Measurements from ENCODE around the gene TMEM63A.
"Not testable (repeated sequence)": the region's sequence is repeated elsewhere in the genome, so short reads cannot be mapped to it uniquely, and the experiment has no call there.

The TMEM63A gene

DNA sequence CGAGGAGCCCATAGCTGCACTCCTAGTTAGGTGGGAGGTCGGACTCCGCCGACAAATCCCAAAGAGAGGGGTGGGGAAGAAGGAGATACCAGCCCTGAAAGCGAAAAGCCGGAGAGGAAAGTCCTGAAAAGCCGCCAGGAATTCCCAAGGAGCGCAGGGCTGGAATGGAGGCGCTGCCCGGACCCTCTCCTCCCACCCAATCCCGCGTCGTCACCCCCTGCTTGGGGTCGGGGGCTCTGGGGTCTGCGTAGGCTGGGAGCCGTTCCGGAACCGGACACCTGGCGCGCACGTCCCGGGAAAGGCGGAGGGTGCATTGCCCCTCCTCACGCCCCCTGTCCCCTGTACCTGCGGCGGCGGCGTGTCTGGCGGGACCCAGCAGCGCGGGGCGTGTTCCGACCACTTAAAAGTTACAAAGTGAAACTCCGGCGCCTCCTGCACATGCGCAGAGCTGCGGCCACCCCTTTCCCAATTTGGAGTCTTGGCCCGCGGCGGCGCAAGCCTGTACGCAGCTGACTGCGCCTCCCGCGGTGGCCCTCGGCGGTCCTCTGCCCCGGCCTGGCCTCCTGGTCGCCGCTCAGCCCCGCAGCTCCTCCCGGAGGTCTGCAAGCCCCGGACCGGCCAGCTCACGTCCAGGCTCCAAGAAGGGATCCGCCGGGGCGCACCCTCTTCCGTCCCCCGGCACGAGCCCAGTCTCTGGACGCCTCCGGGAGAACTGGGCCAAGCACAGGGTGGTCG, at the start of gene TMEM63A:
Gene TMEM63A, minus strand, starts transcription at position 422 of the 735 bp plus-strand sequence. CDS start 4,800 bp downstream, outside the sequence.
- H2AFZ ChIP-seq (ENCODE audit: low read depth, low read length): peak within 1 kb of the TSS; percentile 98
- H3K4me3 ChIP-seq (ENCODE audit: low read depth in 1 of 2, low read length in 2 of 2): peak within 1 kb of the TSS; percentile 61 to 84; a peak in 3 of 4 replicates
- ATAC-seq (ENCODE audit: insufficient read depth, low read depth): peak; percentile 72
- peaks cover 44% of the 10 kb centered on the region for H3K4me1 ChIP-seq (ENCODE audit: insufficient read depth, low read length)
- peak within 1 kb of the TSS; percentile 72 for H3K9ac ChIP-seq (ENCODE audit: low read depth, low read length)
- H3K27me3 ChIP-seq (ENCODE audit: insufficient read depth, low read length, poor library complexity): peaks cover 9% of the 10 kb centered on the region
- H3K36me3 ChIP-seq (ENCODE audit: insufficient read depth, low read length): no peaks in the 10 kb centered on the region; the same call in 1 of the 2 replicates
- H3K9me3 ChIP-seq (ENCODE audit: insufficient read depth, low read length, severe bottlenecking): no peaks in the 10 kb centered on the region
- H3K27ac ChIP-seq (ENCODE audit: low read length): peak within 1 kb of the TSS; percentile 59
- peaks cover 3% of the 10 kb centered on the region; the same call in 1 of the 2 replicates for H4K20me1 ChIP-seq (ENCODE audit: insufficient read depth, low read length)
- H3K79me2 ChIP-seq (ENCODE audit: insufficient read depth, low read length): no peaks in the 10 kb centered on the region
- no peak for TF ChIP-seq EZH2 (IDR thresholded peaks at IDR 0.05; ENCODE audit: borderline replicate concordance, low read depth, low read length, severe bottlenecking)
- TF ChIP-seq, protein P1, sequence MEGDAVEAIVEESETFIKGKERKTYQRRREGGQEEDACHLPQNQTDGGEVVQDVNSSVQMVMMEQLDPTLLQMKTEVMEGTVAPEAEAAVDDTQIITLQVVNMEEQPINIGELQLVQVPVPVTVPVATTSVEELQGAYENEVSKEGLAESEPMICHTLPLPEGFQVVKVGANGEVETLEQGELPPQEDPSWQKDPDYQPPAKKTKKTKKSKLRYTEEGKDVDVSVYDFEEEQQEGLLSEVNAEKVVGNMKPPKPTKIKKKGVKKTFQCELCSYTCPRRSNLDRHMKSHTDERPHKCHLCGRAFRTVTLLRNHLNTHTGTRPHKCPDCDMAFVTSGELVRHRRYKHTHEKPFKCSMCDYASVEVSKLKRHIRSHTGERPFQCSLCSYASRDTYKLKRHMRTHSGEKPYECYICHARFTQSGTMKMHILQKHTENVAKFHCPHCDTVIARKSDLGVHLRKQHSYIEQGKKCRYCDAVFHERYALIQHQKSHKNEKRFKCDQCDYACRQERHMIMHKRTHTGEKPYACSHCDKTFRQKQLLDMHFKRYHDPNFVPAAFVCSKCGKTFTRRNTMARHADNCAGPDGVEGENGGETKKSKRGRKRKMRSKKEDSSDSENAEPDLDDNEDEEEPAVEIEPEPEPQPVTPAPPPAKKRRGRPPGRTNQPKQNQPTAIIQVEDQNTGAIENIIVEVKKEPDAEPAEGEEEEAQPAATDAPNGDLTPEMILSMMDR (IDR thresholded peaks at IDR 0.05; ENCODE audit: borderline replicate concordance, extremely low read depth, low read length, poor library complexity, severe bottlenecking): no peak
- DNase-seq: peak; percentile 87
- H3K4me2 ChIP-seq (ENCODE audit: insufficient read depth, low read length): peak within 1 kb of the TSS; percentile 88

DNA sequence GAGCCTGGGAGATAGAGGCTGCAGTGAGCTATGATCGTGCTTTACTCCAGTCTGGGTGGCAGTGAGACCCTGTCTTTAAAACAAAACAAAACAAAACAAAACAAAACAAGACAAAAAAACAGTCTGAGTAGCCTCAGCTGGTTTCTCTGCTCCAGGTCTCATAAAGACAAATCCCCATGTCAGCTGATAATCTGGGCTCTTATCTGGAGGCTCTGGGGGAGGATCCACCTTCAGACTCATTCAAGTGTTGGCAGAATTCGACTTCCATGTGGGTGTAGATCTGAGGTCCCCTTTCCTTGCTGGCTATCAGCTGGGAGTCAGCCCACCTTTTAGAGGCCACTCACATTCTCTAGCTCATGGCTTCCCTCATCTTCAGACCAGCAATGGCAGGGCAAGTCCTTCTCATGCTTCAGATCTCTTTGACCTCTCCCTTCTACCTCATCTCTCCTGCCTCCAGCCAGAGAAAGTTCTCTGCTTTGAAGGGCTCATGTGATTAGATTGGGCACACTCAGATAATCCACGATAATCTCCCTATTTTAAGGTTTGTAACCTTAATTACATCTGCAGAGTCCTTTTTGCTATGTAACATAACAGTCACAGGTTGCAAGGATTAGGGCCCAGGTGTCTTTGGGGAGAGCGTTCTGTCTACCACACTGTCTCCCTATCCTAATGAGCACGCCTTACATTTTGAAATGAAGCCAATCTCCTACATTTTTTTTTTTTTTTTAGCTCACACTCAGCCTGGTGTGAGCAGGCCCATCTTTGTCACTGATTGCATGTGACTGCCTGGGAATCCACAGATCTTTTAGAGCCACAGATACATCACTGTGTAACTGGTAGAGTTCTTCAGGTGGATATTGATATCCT, 49.3 kb upstream of the TMEM63A start:
- H2AFZ ChIP-seq (ENCODE audit: low read depth, low read length): peak overlapping the region; percentile 23; the same call in 1 of the 2 replicates
- H3K27ac ChIP-seq (ENCODE audit: low read length): no peak overlapping the region

DNA sequence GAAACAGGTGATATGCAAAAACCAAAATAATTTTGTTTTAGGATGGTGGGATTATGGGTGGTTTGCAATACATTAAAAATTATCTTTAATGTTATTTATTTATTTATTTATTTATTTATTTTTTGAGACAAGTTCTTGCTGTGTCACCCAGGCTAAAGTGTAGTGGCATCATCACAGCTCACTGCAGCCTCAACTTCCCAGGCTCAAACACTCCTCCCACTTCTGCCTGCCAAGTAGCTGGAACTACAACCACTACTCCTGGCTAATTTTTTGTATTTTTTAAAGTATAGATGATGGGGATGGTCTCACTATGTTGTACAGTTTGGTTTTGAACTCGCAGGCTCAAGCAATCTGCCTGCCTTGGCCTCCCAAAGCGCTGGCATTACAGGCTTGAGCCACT, 48.4 kb upstream of the TMEM63A start:
- no peak overlapping the region for H3K9ac ChIP-seq (ENCODE audit: low read depth, low read length)
- no peaks in the 10 kb centered on the region for H3K27me3 ChIP-seq (ENCODE audit: insufficient read depth, low read length, poor library complexity)
- no peak for TF ChIP-seq EZH2 (IDR thresholded peaks at IDR 0.05; ENCODE audit: borderline replicate concordance, low read depth, low read length, severe bottlenecking)
- TF ChIP-seq, protein P1 (IDR thresholded peaks at IDR 0.05; ENCODE audit: borderline replicate concordance, extremely low read depth, low read length, poor library complexity, severe bottlenecking): no peak
- no peak overlapping the region for H2AFZ ChIP-seq (ENCODE audit: low read depth, low read length)
- no peaks in the 10 kb centered on the region for H3K9me3 ChIP-seq (ENCODE audit: insufficient read depth, low read length, severe bottlenecking)
- no peak overlapping the region for H3K4me2 ChIP-seq (ENCODE audit: insufficient read depth, low read length)
- no peak overlapping the region for H3K27ac ChIP-seq (ENCODE audit: low read length)
- no peaks in the 10 kb centered on the region for H3K79me2 ChIP-seq (ENCODE audit: insufficient read depth, low read length)
- no peak overlapping the region for H3K4me3 ChIP-seq (ENCODE audit: low read depth in 1 of 2, low read length in 2 of 2)
- no peak for ATAC-seq (ENCODE audit: insufficient read depth, low read depth)
- H3K36me3 ChIP-seq (ENCODE audit: insufficient read depth, low read length): no peaks in the 10 kb centered on the region
- DNase-seq: no peak
- H4K20me1 ChIP-seq (ENCODE audit: insufficient read depth, low read length): no peaks in the 10 kb centered on the region
- H3K4me1 ChIP-seq (ENCODE audit: insufficient read depth, low read length): no peaks in the 10 kb centered on the region

More for the DNA sequence above, 49.3 kb upstream of the TMEM63A start:
- Histone ChIP-seq H3K9ac (ENCODE audit: low read depth, low read length) (no peak overlapping the region), H3K9me3 (ENCODE audit: insufficient read depth, low read length, severe bottlenecking) (no peaks in the 10 kb centered on the region), H3K4me1 (ENCODE audit: insufficient read depth, low read length) (no peaks in the 10 kb centered on the region), H3K4me2 (ENCODE audit: insufficient read depth, low read length) (no peak overlapping the region), H3K36me3 (ENCODE audit: insufficient read depth, low read length) (no peaks in the 10 kb centered on the region), H3K4me3 (ENCODE audit: low read depth in 1 of 2, low read length in 2 of 2) (no peak overlapping the region), H4K20me1 (ENCODE audit: insufficient read depth, low read length) (no peaks in the 10 kb centered on the region), H3K27me3 (ENCODE audit: insufficient read depth, low read length, poor library complexity) (no peaks in the 10 kb centered on the region), H3K79me2 (ENCODE audit: insufficient read depth, low read length) (no peaks in the 10 kb centered on the region)
- TF ChIP-seq, protein P1 (IDR thresholded peaks at IDR 0.05; ENCODE audit: borderline replicate concordance, extremely low read depth, low read length, poor library complexity, severe bottlenecking): no peak
- TF ChIP-seq EZH2 (IDR thresholded peaks at IDR 0.05; ENCODE audit: borderline replicate concordance, low read depth, low read length, severe bottlenecking): no peak
- ATAC-seq (ENCODE audit: insufficient read depth, low read depth) (no peak), DNase-seq (no peak)

DNA sequence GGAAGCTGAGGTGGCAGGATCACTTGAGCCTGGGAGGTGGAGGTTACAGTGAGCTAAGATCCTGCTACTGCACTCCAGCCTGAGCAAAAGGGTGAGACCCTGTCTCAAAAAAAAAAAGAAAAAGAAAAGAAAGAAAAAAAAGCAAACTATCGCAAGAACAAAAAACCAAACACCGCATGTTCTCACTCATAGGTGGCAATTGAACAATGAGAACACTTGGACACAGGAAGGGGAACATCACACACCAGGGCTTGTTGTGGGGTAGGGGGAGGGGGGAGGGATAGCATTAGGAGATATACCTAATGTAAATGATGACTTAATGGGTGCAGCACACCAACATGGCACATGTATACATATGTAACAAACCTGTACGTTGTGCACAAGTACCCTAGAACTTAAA, 47.3 kb upstream of the TMEM63A start:
- not testable (repeated sequence) for H2AFZ ChIP-seq (ENCODE audit: low read depth, low read length); H3K36me3 ChIP-seq (ENCODE audit: insufficient read depth, low read length); H3K27ac ChIP-seq (ENCODE audit: low read length); H3K9me3 ChIP-seq (ENCODE audit: insufficient read depth, low read length, severe bottlenecking); H4K20me1 ChIP-seq (ENCODE audit: insufficient read depth, low read length); H3K9ac ChIP-seq (ENCODE audit: low read depth, low read length); H3K4me2 ChIP-seq (ENCODE audit: insufficient read depth, low read length); H3K27me3 ChIP-seq (ENCODE audit: insufficient read depth, low read length, poor library complexity); H3K4me3 ChIP-seq (ENCODE audit: low read depth in 1 of 2, low read length in 2 of 2); H3K79me2 ChIP-seq (ENCODE audit: insufficient read depth, low read length); DNase-seq; H3K4me1 ChIP-seq (ENCODE audit: insufficient read depth, low read length); ATAC-seq (ENCODE audit: insufficient read depth, low read depth)

Data from DND-41 (cell line).